Left renal pelvis (tissue), 4 donors: ENCODE results near the gene MCOLN2. TPM values are rescaled to one million over a fixed set of nuclear protein-coding genes. Genes with fewer than 3 reads are reported as not detected.
"Not testable (repeated sequence)": the region's sequence is repeated elsewhere in the genome, so short reads cannot be mapped to it uniquely, and the experiment has no call there.

ENCODE experiments used
- DNase-seq, 4 donors: peaks; one replicate each; pipeline ENCODE4 v3.0.0-alpha.2; 2013; ENCODE audit warnings: low read depth in 4 of 4, low spot score in 3 of 4
- polyA plus RNA-seq, 4 donors: library from polyadenylated mRNA; unstranded; fragments of 120-200 nt; gene quantifications; one replicate each; pipeline ENCODE4 v1.2.1, GENCODE V29; 2013; ENCODE audit not compliant: insufficient read length in 4 of 4

MCOLN2 gene
- polyA plus RNA-seq, 4 donors, result 0.19 to 1.3 (median 0.81) TPM

DNA sequence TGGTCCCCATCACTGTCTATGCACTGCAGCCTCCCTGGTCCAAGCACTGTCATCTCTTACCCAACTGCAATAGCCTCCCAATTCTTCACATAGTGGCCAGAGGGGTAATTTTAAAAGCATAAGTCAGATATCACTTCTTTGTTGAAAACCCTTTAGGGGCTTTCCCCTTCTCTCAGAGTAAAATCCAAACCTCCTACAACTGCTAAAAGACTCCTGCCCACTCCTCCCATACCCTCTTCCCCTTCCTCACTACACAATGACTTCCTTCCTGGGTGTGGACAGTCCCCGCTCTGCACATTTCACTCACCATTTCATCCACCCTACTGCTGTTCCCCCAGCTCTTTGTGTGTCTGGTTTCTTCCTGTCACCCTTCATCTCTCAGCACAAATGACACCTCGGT lies 8.3 kb downstream of the MCOLN2 start:
- no peak for DNase-seq

DNA sequence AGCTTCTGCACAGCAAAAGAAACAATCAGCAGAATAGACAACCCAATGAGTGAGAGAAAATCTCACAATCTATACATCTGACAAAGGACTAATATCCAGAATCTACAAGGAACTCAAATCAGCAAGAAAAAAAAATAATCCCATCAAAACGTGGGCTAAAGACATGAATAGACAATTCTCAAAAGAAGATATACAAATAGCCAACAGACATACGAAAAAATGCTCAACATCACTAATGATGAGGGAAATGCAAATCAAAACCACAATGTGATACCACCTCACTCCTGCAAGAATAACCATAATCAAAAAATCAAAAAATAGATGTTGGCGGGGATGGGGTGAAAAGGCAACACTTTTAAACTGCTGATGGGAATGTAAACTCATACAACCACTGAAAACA lies 10.4 kb downstream of the MCOLN2 start:
- DNase-seq, result not testable (repeated sequence)

DNA sequence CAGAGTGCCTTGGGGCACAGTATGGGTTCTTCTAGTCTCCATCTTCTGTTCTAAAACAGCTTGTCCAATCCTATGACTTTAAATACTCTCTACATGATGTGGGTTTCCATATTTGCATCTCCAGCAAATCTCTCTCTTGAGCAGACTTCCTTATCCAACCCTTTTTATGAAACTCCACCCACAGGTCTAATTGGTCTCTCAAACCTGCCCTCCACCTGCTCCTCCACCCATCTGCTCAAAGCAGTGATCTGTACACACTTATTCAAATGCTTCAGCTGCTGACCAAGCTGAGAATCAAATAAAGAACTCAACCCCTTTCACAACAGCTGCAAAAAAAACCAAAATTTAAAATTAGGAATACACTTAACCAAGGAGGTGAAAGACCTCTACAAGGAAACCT lies 11.5 kb downstream of the MCOLN2 start:
- no peak for DNase-seq

- no peak for DNase-seq
Measured at GRCh38 chr1:84982395-84982794, 14.5 kb downstream of the MCOLN2 start.

DNA sequence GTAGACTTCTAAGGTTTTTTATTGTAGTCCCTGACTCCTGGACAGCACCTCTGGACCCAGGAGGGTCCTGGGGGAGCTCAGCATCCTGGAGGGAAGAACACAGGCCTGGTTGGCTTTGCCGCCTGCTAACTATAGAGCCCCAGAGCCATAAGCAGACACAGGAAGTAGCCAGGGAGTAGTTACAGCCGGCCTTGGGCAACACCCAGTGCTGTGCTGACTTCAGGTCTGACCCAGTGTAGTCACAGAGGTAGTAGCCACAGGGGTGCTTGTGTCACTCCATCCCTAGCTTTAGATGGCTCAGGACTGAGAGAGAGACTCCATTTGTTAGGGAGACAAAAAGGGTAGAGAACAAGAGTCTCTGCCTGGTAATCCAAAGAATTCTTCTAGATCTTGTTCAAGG lies 21.9 kb downstream of the MCOLN2 start:
- DNase-seq, result no peak

GRCh38 chr1:84973498-84974334 lies 23.2 kb downstream of the MCOLN2 start:
- no peak for DNase-seq

GRCh38 chr1:84972377-84972987 lies 24.4 kb downstream of the MCOLN2 start:
- DNase-seq, result no peak

- no peak for DNase-seq
Measured at GRCh38 chr1:84971957-84972356, 25.0 kb downstream of the MCOLN2 start.

- DNase-seq, result no peak
Measured at GRCh38 chr1:84969489-84970250, 27.2 kb downstream of the MCOLN2 start.

- DNase-seq, result no peak
Measured at GRCh38 chr1:84968865-84969264, 28.0 kb downstream of the MCOLN2 start.

GRCh38 chr1:84968101-84968500 lies 28.8 kb downstream of the MCOLN2 start:
- DNase-seq, result no peak

GRCh38 chr1:84967666-84968065 lies 29.2 kb downstream of the MCOLN2 start:
- no peak for DNase-seq

GRCh38 chr1:84963021-84963420 lies 33.9 kb downstream of the MCOLN2 start:
- DNase-seq, result no peak

- no peak for DNase-seq
Measured at GRCh38 chr1:84961316-84961715, 35.6 kb downstream of the MCOLN2 start.

GRCh38 chr1:84960371-84960770 lies 36.5 kb downstream of the MCOLN2 start:
- DNase-seq, result no peak

GRCh38 chr1:84959294-84959693 lies 37.6 kb downstream of the MCOLN2 start:
- DNase-seq, result no peak

DNA sequence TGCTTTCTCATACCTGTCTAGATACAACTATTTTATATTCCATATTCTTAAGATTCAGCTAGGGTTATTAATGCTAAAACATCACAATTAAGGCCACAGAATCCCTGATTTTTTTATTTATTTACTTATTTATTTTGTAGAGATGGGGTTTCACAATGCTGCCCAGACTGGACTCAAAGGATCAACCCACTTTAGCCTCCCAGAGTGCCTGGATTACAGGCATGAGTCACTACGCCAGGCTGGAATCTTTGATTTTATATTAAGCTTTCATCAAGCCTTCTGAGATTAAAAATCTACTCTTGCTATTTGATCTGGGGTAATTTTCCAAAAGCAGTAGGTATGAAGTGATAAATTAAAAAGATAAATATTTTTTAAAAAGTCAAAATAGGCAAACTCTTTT lies 38.9 kb downstream of the MCOLN2 start:
- DNase-seq, result no peak

- DNase-seq, result no peak
Measured at GRCh38 chr1:84956655-84957054, 40.3 kb downstream of the MCOLN2 start.

GRCh38 chr1:84956097-84956496 lies 40.8 kb downstream of the MCOLN2 start:
- no peak for DNase-seq

DNA sequence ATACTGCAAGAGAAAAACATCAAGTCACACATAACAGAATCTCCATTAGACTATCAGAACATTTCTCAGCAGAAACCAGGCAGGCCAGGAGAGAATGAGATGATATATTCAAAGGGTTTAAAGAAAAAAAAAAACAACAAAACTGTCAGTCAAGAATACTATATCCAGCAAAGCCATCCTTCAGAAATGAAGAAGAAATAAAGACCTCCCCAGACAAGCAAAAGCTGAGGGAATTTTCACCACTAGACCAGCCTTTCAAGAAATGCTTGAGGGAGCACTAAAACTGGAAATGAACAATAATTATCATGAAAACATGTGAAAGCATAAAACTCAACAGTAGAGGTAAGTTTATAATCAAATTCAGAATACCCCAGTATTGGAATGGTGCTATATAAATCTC lies 47.2 kb downstream of the MCOLN2 start:
- no peak for DNase-seq

DNA sequence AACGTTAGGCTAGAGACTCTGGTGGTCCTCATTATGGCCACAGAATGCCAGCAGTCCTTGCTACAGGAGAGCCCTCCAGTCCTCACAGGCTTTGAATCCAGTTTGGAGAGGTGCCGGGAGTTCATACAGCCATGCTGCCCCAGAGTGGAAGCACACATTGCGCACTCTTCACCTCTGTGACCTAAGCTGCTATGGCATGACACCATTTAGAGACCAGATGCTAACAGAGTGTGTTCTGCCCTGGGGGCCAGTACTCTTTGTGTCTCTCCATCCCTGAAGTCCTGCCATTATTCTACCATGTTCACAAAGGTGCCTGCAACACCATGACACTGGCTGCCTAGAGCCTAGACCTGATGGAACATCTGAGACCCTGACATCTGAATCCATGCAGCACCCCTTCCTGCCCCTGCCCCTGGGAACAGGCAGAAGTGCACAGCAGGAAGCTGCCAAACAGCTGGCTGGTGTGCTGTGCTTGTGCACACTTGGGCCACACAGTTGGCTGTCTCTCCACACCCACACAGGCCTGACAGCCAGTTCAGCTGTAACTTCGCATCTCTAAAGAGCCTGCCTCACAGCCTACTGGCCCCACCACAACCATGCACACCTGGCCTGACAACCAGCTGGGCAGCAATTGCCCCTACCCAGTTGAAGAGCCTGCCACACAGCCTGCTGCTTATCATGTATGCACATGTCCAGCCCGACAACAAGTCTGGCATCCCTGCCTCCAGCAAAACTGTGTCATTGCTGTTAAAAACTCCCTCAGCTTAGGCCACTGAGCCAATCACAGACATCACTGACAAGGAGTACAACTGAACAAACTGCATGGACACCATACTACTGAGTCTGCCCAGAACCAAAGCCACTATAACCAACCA lies 49.1 kb downstream of the MCOLN2 start:
- no peak for DNase-seq
